Measurements from ENCODE around the gene GPR132. TPM values are rescaled to one million over a fixed set of nuclear protein-coding genes. Genes with fewer than 3 reads are reported as not detected.

GPR132 gene
- total RNA-seq, 1 donor from 2014 or later: 0.24 TPM

GRCh38 chr14:105015905-105016304 lies 49.3 kb downstream of the GPR132 start:
- peak overlapping the region; percentile 67 for H3K4me3 Mint-ChIP-seq
- H3K36me3 Mint-ChIP-seq: peaks cover 11% of the 10 kb centered on the region
- DNase-seq (ENCODE audit: extremely low spot score, unreplicated experiment): no peak
- H3K4me1 Mint-ChIP-seq (ENCODE audit: unreplicated experiment): peaks cover 62% of the 10 kb centered on the region
- no peaks in the 10 kb centered on the region for H3K9me3 Mint-ChIP-seq
- TF ChIP-seq, protein P1, sequence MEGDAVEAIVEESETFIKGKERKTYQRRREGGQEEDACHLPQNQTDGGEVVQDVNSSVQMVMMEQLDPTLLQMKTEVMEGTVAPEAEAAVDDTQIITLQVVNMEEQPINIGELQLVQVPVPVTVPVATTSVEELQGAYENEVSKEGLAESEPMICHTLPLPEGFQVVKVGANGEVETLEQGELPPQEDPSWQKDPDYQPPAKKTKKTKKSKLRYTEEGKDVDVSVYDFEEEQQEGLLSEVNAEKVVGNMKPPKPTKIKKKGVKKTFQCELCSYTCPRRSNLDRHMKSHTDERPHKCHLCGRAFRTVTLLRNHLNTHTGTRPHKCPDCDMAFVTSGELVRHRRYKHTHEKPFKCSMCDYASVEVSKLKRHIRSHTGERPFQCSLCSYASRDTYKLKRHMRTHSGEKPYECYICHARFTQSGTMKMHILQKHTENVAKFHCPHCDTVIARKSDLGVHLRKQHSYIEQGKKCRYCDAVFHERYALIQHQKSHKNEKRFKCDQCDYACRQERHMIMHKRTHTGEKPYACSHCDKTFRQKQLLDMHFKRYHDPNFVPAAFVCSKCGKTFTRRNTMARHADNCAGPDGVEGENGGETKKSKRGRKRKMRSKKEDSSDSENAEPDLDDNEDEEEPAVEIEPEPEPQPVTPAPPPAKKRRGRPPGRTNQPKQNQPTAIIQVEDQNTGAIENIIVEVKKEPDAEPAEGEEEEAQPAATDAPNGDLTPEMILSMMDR (conservative IDR thresholded peaks at IDR 0.05): no peak
- H3K27me3 Mint-ChIP-seq: no peaks in the 10 kb centered on the region
- peak overlapping the region; percentile 80 for H3K27ac Mint-ChIP-seq

DNA sequence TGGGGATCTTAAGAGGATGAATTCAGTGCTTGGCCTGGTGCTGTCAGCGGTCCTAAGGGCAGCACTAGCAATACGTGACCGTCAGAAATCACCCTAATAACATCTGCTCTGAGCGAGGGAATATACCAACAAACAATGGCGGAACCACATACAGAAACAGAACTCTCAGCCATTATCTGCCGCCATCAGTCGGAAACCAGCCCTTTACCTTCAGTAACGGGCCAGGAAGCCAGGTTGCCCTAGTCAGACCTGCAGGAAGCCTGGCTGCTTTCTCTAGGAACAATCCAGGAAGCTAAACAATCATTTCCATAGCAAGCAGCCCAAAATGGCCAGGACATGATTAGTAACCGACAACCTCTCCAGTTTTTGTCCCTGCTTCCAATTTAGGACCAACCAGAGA lies 50.0 kb downstream of the GPR132 start:
- Mint-ChIP-seq H3K4me1 (ENCODE audit: unreplicated experiment) (peaks cover 62% of the 10 kb centered on the region), H3K27ac (no peak overlapping the region), H3K9me3 (no peaks in the 10 kb centered on the region), H3K27me3 (no peaks in the 10 kb centered on the region), H3K36me3 (peaks cover 11% of the 10 kb centered on the region), H3K4me3 (no peak overlapping the region)
- no peak for DNase-seq (ENCODE audit: extremely low spot score, unreplicated experiment)
- TF ChIP-seq, protein P1 (conservative IDR thresholded peaks at IDR 0.05): no peak

- no peak for DNase-seq (ENCODE audit: extremely low spot score, unreplicated experiment)
- no peaks in the 10 kb centered on the region for H3K9me3 Mint-ChIP-seq
- H3K27me3 Mint-ChIP-seq: no peaks in the 10 kb centered on the region
- H3K36me3 Mint-ChIP-seq: peaks cover 11% of the 10 kb centered on the region
- no peak overlapping the region for H3K27ac Mint-ChIP-seq
- H3K4me1 Mint-ChIP-seq (ENCODE audit: unreplicated experiment): peaks cover 59% of the 10 kb centered on the region
- no peak overlapping the region for H3K4me3 Mint-ChIP-seq
- TF ChIP-seq, protein P1 (conservative IDR thresholded peaks at IDR 0.05): no peak
Observed at GRCh38 chr14:105014631-105015030, 50.6 kb downstream of the GPR132 start.

DNA sequence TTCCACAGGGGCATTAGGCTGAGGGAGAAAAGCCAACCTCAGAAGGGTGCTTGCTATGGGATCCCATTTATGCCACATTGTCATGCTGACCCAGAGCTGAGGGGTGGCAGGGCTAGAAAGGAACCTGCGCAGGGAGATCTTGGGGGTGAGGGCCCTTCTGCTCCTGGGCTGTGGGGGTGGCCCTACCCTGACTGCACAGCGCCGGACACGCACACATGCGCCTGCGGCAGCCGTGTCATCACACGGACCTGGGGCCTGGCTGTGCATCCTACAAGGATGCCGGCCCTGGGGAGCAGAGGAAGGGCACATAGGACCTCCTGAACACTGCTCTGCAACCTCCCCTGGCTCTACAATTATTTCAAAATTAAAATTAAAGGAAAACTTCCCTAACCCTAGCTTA lies 51.2 kb downstream of the GPR132 start:
- TF ChIP-seq, protein P1 (conservative IDR thresholded peaks at IDR 0.05): no peak
- Mint-ChIP-seq H3K4me1 (ENCODE audit: unreplicated experiment) (peaks cover 53% of the 10 kb centered on the region), H3K36me3 (peaks cover 11% of the 10 kb centered on the region), H3K9me3 (no peaks in the 10 kb centered on the region), H3K27ac (no peak overlapping the region), H3K4me3 (no peak overlapping the region), H3K27me3 (no peaks in the 10 kb centered on the region)
- no peak for DNase-seq (ENCODE audit: extremely low spot score, unreplicated experiment)

DNA sequence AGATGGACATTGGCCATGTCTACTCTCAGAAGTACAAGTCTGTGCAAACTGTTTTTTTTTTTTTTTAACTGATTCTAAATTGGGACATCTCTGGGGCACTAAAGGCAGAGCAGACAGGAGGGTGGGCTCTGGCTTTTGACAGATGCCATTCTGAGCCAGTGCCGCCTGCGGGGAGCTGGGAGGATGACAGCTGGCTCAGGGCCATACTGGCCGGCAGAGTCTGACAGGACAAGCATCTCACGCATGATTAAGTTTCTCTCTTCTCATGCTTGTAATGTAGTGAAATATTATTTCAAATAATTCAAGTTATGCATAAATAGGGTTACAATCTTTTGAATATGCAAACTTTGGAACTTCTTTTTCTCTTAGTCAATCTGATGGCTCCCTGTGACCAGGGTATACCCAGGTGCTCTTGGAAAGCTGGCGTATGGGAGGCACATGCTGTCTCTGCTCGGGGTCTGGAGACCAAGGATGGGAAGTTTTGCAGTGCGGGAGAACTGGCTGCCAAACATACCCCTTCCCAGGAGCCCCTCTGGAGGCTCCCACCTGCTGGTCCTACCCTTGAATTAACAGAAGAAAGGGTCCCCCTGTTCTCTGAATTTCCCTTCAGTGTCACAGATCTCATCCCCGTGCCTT lies 52.0 kb downstream of the GPR132 start:
- peaks cover 51% of the 10 kb centered on the region for H3K4me1 Mint-ChIP-seq (ENCODE audit: unreplicated experiment)
- no peak overlapping the region for H3K4me3 Mint-ChIP-seq
- no peaks in the 10 kb centered on the region for H3K9me3 Mint-ChIP-seq
- no peak for DNase-seq (ENCODE audit: extremely low spot score, unreplicated experiment)
- no peaks in the 10 kb centered on the region for H3K27me3 Mint-ChIP-seq
- TF ChIP-seq, protein P1 (conservative IDR thresholded peaks at IDR 0.05): no peak
- H3K36me3 Mint-ChIP-seq: peaks cover 11% of the 10 kb centered on the region
- H3K27ac Mint-ChIP-seq: peak overlapping the region; percentile 34

Data from type B pancreatic cell (in vitro differentiated cells).